ENCODE measurements around the gene F11.

- TF ChIP-seq CTCF (IDR thresholded peaks at IDR 0.05; ENCODE audit: low read depth, low read length, poor library complexity, severe bottlenecking) (peak; percentile 58), EZH2phosphoT487 (IDR thresholded peaks at IDR 0.05; ENCODE audit: borderline replicate concordance, low read length) (no peak)
Measured at GRCh38 chr4:186297013-186297645, 31.1 kb downstream of the F11 start.
